DOHH2 (cell line): ENCODE measurements around the gene PRDM5.

Source experiments
- H3F3A ChIP-seq: fragments of 200-600 bp; sonication (generic), shearing (Covaris generic); 2 replicates; pipeline ENCODE4 v1.6.0; 2016; ENCODE audit warnings: antibody characterized with exemption, mild to moderate bottlenecking; ENCODE audit not compliant: control insufficient read depth, insufficient read depth
- H3K27ac ChIP-seq: fragments of 200-600 bp; sonication (generic); 2 replicates; pipeline ENCODE4 v1.5.1; 2014; ENCODE audit warnings: low read depth, mild to moderate bottlenecking, low read length, moderate library complexity
- H3K27me3 ChIP-seq: fragments of 200-600 bp; sonication (generic); 2 replicates; pipeline ENCODE4 v1.6.1; 2014; ENCODE audit warnings: mild to moderate bottlenecking, low read length, mixed read lengths; ENCODE audit not compliant: control insufficient read depth
- H3K36me3 ChIP-seq: fragments of 200-600 bp; sonication (generic); 2 replicates; pipeline ENCODE4 v1.6.1; 2014; ENCODE audit warnings: mild to moderate bottlenecking, low read length, moderate library complexity, mixed read lengths; ENCODE audit not compliant: control insufficient read depth
- H3K4me1 ChIP-seq: fragments of 200-600 bp; sonication (generic); 2 replicates; pipeline ENCODE4 v1.6.1; 2014; ENCODE audit warnings: mild to moderate bottlenecking, low read length, mixed read lengths; ENCODE audit not compliant: control insufficient read depth
- H3K4me2 ChIP-seq: fragments of 200-600 bp; sonication (generic); 2 replicates; pipeline ENCODE4 v1.6.0; 2014; ENCODE audit warnings: mild to moderate bottlenecking, low read length, moderate library complexity
- H3K4me3 ChIP-seq: fragments of 200-600 bp; sonication (generic); 2 replicates; pipeline ENCODE4 v1.5.1; 2014; ENCODE audit warnings: mild to moderate bottlenecking, low read length, mixed read lengths
- H3K79me2 ChIP-seq: fragments of 200-600 bp; sonication (generic); 2 replicates; pipeline ENCODE4 v1.6.1; 2014; ENCODE audit warnings: mild to moderate bottlenecking, low read length, mixed read lengths; ENCODE audit not compliant: control insufficient read depth
- H3K9me2 ChIP-seq: fragments of 200-600 bp; sonication (generic); replicated peaks from 2 replicates; pipeline ENCODE4 v1.6.1; 2014; ENCODE audit warnings: mild to moderate bottlenecking, low read length, mixed read lengths; ENCODE audit not compliant: control insufficient read depth
- H3K9me3 ChIP-seq: fragments of 200-600 bp; sonication (generic); 2 replicates; pipeline ENCODE4 v1.6.1; 2014; ENCODE audit warnings: antibody characterized with exemption, low read length, mixed read lengths; ENCODE audit not compliant: control insufficient read depth, insufficient read depth
- H4K20me1 ChIP-seq: fragments of 200-600 bp; sonication (generic); 2 replicates; pipeline ENCODE4 v1.6.0; 2014; ENCODE audit warnings: low read depth, mild to moderate bottlenecking, antibody characterized with exemption, low read length, moderate library complexity; ENCODE audit not compliant: control insufficient read depth, insufficient read depth
- CTCF ChIP-seq: fragments of 200-600 bp; sonication (generic); IDR thresholded peaks from one replicate; pipeline ENCODE4 v1.5.1; 2014; ENCODE audit warnings: antibody characterized with exemption, mild to moderate bottlenecking, low read depth, low read length; ENCODE audit not compliant: poor library complexity, severe bottlenecking
- EZH2phosphoT487 ChIP-seq: fragments of 200-600 bp; sonication (generic); IDR thresholded peaks from 2 replicates; pipeline ENCODE4 v1.6.1; 2017; ENCODE audit warnings: borderline replicate concordance, mild to moderate bottlenecking, antibody characterized with exemption, low read length, moderate library complexity, mixed read lengths

Gene PRDM5

GRCh38 chr4:120722655-120723054, 199.9 kb downstream of the PRDM5 start:
- Histone ChIP-seq H4K20me1 (no peaks in the 10 kb centered on the region), H3K27me3 (no peaks in the 10 kb centered on the region), H3K79me2 (no peaks in the 10 kb centered on the region), H3F3A (0 out of 2 replicates have a peak, but pooled peaks cover 3% of the 10 kb centered on the region), H3K27ac (no peak overlapping the region), H3K4me3 (no peak overlapping the region), H3K4me2 (no peak overlapping the region), H3K9me3 (no peaks in the 10 kb centered on the region), H3K9me2 (no peaks in the 10 kb centered on the region), H3K36me3 (no peaks in the 10 kb centered on the region), H3K4me1 (peaks cover 42% of the 10 kb centered on the region)
- TF ChIP-seq CTCF (no peak), EZH2phosphoT487 (no peak)

GRCh38 chr4:120720354-120720934, 202.1 kb downstream of the PRDM5 start:
- Histone ChIP-seq H3K4me1 (peaks cover 40% of the 10 kb centered on the region), H3K27ac (peak overlapping the region; percentile 51), H3F3A (0 out of 2 replicates have a peak, but pooled peaks cover 3% of the 10 kb centered on the region), H3K79me2 (no peaks in the 10 kb centered on the region), H4K20me1 (no peaks in the 10 kb centered on the region), H3K36me3 (no peaks in the 10 kb centered on the region), H3K27me3 (no peaks in the 10 kb centered on the region), H3K4me3 (no peak overlapping the region), H3K4me2 (peak overlapping the region; percentile 35), H3K9me2 (no peaks in the 10 kb centered on the region), H3K9me3 (no peaks in the 10 kb centered on the region)
- no peak for TF ChIP-seq CTCF
- TF ChIP-seq EZH2phosphoT487 = no peak

- Histone ChIP-seq H3K36me3 (no peaks in the 10 kb centered on the region), H3K27ac (no peak overlapping the region), H3K4me3 (no peak overlapping the region), H3K27me3 (no peaks in the 10 kb centered on the region), H3K9me2 (no peaks in the 10 kb centered on the region), H3K4me1 (peaks cover 31% of the 10 kb centered on the region), H4K20me1 (no peaks in the 10 kb centered on the region), H3K79me2 (no peaks in the 10 kb centered on the region), H3K4me2 (peak overlapping the region; percentile 10; the same call in 1 of the 2 replicates), H3K9me3 (no peaks in the 10 kb centered on the region), H3F3A (0 out of 2 replicates have a peak, but pooled peaks cover 3% of the 10 kb centered on the region)
- TF ChIP-seq EZH2phosphoT487 (no peak), CTCF (peak; percentile 61)
Measured at GRCh38 chr4:120718979-120719566, 203.5 kb downstream of the PRDM5 start.
